GM12864 (cell line): ENCODE data around the gene SMURF1.

ENCODE experiments used
- DNase-seq: peaks from one replicate; pipeline ENCODE4 v3.0.0-alpha.2; 2011; ENCODE audit warnings: low read depth
- H3K4me3 ChIP-seq: 2 replicates; pipeline ENCODE4 v1.5.1; 2011; ENCODE audit warnings: mild to moderate bottlenecking, low read depth, low read length, control low read depth
- TF ChIP-seq, protein P1 (sequence below): IDR thresholded peaks from 2 replicates; pipeline ENCODE4 v1.5.1; 2011; ENCODE audit warnings: low read depth, mild to moderate bottlenecking, moderate library complexity, low read length, control low read depth, inconsistent platforms; ENCODE audit errors: missing control alignments

The SMURF1 gene

DNA sequence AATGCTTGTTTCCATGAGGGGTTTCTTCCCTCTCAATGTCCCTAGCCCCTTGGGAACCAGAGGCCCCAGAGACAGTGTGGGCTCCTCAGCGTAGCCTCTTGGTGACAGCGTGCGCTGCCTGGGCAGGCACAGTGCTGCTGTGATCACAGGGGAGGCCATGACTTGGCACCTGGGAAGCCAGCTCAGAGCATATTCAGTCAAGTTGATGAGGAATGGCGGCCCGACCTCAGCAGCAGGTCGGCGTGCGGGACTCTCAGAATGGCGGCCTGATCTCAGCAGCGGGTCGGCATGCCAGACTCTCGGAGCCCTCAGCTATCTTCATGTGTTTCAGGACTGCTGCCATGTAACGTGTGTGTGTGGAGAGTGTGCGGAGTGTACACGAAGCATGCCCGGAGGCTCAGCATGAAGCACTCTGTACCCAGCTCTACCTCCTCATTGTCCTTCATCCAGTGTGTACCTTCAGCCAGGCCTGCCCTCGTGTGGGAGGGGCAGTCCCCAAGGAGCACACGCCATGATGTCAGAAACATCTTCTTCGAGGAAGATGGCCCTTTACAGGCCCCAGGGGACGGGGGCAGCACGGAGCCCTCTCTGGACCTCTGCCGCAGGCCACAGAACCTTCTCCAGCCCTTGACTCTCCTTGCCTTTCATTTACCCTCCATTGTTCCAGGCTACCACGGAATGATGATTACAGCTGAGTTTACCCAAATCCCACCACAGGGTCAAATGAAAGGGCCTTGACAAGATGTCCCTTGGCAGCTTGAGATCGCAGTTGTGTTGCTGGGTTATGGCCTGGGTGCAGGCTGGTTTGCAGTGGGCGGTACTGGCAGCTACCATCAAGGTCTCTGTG lies 130.4 kb downstream of the SMURF1 start:
- DNase-seq, result no peak
- TF ChIP-seq, protein P1, sequence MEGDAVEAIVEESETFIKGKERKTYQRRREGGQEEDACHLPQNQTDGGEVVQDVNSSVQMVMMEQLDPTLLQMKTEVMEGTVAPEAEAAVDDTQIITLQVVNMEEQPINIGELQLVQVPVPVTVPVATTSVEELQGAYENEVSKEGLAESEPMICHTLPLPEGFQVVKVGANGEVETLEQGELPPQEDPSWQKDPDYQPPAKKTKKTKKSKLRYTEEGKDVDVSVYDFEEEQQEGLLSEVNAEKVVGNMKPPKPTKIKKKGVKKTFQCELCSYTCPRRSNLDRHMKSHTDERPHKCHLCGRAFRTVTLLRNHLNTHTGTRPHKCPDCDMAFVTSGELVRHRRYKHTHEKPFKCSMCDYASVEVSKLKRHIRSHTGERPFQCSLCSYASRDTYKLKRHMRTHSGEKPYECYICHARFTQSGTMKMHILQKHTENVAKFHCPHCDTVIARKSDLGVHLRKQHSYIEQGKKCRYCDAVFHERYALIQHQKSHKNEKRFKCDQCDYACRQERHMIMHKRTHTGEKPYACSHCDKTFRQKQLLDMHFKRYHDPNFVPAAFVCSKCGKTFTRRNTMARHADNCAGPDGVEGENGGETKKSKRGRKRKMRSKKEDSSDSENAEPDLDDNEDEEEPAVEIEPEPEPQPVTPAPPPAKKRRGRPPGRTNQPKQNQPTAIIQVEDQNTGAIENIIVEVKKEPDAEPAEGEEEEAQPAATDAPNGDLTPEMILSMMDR, result no peak
- H3K4me3 ChIP-seq, result no peak overlapping the region

DNA sequence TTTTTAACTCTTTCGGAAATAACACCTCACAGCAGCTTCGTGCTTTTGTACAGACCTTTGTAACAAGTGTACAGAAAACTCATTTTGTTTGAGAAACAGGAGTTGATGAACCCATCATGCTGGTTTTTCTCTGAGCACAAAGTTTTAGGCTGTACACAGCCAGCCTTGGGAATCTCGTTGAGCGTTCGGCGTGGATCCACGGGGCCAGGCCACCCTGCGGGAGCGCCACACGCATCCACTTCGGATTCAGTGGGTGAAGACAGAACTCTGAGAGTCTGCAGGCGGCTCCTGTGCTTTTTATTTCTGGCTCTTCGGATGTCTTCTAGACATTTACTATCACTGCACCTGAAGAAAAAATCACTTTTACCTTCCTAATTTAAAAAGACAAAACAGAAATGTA lies 131.2 kb downstream of the SMURF1 start:
- TF ChIP-seq, protein P1, result no peak
- no peak for DNase-seq
- H3K4me3 ChIP-seq, result no peak overlapping the region

DNA sequence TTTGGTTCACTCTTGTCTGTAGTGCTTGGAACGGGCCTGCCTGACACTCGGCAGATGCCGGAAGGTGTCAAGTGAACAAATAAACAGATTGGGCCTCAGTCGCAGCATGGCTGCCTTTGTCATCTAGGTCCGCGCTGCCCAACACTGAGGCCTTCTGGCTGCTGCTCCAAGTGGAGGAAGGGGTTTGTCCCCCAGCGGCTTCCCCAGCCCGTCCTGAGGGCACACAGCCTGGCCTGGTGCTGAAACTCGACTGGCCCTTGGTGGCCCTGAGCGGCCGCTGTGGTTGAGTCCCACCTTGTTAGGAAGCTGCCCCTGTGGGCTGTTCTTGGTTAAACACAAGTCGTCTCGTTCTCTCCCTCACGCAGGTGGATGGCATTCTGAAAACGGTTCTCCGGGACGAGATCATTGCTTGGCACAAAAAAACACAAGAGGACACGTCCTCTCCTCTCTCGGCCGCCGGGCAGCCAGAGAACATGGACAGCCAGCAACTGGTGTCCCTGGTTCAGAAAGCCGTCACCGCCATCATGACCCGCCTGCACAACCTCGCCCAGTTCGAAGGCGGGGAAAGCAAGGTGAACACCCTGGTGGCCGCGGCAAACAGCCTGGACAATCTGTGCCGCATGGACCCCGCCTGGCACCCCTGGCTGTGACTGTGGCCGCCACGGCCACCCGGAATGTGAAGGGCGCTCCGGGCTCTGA lies 132.1 kb downstream of the SMURF1 start:
- DNase-seq, result no peak
- TF ChIP-seq, protein P1, result no peak
- no peak overlapping the region for H3K4me3 ChIP-seq

DNA sequence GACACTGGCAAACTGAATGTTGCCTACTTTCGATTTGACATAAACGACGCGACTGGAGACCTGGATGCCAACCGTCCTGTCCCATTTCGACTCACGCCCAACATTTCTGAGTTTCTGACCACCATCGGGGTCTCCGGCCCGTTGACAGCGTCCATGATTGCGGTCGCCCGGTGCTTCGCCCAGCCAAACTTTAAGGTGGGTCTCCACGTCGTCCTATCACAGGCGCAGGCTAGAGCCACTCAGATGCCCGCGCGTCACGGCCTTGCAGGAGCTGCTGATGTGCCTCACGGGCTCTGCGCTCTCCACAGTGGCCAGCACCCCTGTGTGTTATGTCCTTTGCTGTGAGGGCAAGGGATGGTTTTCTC lies 132.6 kb downstream of the SMURF1 start:
- TF ChIP-seq, protein P1, result no peak
- DNase-seq, result no peak
- H3K4me3 ChIP-seq, result no peak overlapping the region

DNA sequence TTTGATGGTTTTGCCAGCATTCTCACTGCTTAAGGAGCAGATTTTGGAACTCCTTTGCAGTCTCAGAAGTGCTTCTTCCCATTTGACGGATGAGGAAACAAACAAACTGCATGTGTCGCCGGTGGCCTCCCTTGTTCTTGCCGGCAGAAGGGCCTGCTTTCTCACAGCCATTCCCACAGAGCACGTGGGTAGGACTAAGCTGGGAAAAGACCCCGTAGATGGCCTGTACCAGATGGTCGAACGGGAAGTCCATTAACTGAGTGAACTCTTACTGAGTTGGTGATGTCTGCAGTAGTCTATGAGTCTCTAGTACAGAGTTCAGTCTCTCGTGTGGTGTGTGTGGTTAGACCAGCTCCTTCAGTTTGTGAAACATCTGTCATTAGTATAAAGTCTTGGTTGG lies 133.6 kb downstream of the SMURF1 start:
- no peak for DNase-seq
- H3K4me3 ChIP-seq, result no peak overlapping the region
- TF ChIP-seq, protein P1, result no peak

DNA sequence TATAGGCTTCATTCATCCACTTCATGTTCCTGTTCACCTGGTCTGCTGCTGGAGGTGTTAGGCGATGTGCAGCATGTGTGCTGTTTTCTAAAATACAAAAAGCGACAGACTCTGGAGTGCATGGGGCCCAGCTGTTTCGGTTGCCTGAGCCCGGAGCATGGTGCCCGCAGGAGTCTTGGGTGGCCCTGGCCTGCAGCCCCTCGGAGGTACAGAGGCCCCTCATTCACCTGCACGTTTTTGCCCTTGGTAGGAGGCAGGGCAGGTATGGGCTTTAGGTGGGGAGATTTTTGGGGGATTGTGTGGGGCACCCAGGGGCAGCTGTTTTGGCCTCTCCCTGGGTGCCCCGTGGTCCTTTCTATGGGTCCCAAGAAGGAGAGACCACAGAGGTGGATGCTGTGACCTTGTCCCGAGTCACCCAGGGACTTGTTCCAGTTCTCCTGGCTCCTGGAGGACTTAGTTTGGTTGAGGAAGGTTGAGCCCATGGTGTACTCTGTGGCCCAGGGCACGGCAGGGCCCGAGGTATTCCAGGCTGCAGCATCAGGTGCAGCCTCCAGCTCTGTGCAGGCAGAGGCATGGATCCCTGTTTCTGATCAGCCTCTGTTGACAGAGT lies 134.9 kb downstream of the SMURF1 start:
- no peak for DNase-seq

More for the DNA sequence above, 134.9 kb downstream of the SMURF1 start:
- TF ChIP-seq, protein P1, result no peak
- H3K4me3 ChIP-seq, result no peak overlapping the region
